Inferior parietal cortex (tissue), 1 donor: ENCODE results near the gene ADAP2.
"Not testable (repeated sequence)": the region's sequence is repeated elsewhere in the genome, so short reads cannot be mapped to it uniquely, and the experiment has no call there.

Experiments
- DNase-seq: peaks from one replicate; pipeline ENCODE4 v3.0.0-alpha.2; 2016; ENCODE audit errors: extremely low spot score

Gene ADAP2

GRCh38 chr17:30929861-30930260, 8.1 kb downstream of the ADAP2 start:
- DNase-seq: not testable (repeated sequence)

- DNase-seq: no peak
Observed at GRCh38 chr17:30930495-30930894, 8.8 kb downstream of the ADAP2 start.

GRCh38 chr17:30931582-30931981, 9.8 kb downstream of the ADAP2 start:
- DNase-seq: not testable (repeated sequence)

- DNase-seq: no peak
Observed at GRCh38 chr17:30933966-30934365, 12.2 kb downstream of the ADAP2 start.

GRCh38 chr17:30939051-30939689, 17.4 kb downstream of the ADAP2 start:
- no peak for DNase-seq

- no peak for DNase-seq
Observed at GRCh38 chr17:30942308-30943079, 20.7 kb downstream of the ADAP2 start.

GRCh38 chr17:30947796-30948195, 26.1 kb downstream of the ADAP2 start:
- DNase-seq: no peak

- DNase-seq: no peak
Observed at GRCh38 chr17:30950189-30950588, 28.4 kb downstream of the ADAP2 start.

GRCh38 chr17:30950669-30951399, 29.1 kb downstream of the ADAP2 start:
- DNase-seq: no peak

GRCh38 chr17:30952638-30953393, 31.1 kb downstream of the ADAP2 start:
- no peak for DNase-seq

- no peak for DNase-seq
Observed at GRCh38 chr17:30954046-30954830, 32.5 kb downstream of the ADAP2 start.

- DNase-seq: no peak
Observed at GRCh38 chr17:30956764-30957374, 35.1 kb downstream of the ADAP2 start.

- no peak for DNase-seq
Observed at GRCh38 chr17:30957741-30958140, 36.0 kb downstream of the ADAP2 start.

GRCh38 chr17:30958187-30958586, 36.4 kb downstream of the ADAP2 start:
- no peak for DNase-seq

GRCh38 chr17:30961209-30962188, 39.8 kb downstream of the ADAP2 start:
- DNase-seq: no peak

GRCh38 chr17:30964312-30964711, 42.6 kb downstream of the ADAP2 start:
- DNase-seq: not testable (repeated sequence)

- no peak for DNase-seq
Observed at GRCh38 chr17:30964876-30965275, 43.1 kb downstream of the ADAP2 start.

- DNase-seq: no peak
Observed at GRCh38 chr17:30965686-30966085, 43.9 kb downstream of the ADAP2 start.

GRCh38 chr17:30967911-30968310, 46.2 kb downstream of the ADAP2 start:
- DNase-seq: not testable (repeated sequence)
